ENCODE data around the gene SLC35F1. TPM values are rescaled to one million over a fixed set of nuclear protein-coding genes. Genes with fewer than 3 reads are reported as not detected.

Gene SLC35F1
- total RNA-seq, 5 donors from 2014 or later (not counting 1 experiment from before 2014, with no cell fraction given), result not detected

DNA sequence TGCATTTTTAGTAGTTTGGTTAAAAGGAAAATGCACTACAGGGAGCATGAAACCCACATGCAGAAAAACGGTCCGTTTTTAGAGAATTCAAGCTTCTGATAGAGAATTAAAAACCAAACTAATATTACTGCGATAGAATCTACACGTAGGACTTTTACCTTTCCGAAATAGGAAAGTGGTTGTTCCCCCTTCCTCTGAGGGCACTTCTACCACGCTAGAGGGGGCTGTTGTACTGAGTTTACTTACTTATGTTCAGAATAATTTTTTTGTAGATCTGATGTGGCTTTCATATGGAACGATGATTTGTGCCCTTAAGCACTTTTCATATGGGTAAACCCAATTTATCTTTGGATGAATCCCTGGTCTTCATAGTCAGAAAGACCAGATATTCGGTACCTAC lies 376.7 kb downstream of the SLC35F1 start:
- Mint-ChIP-seq H3K36me3 (no peaks in the 10 kb centered on the region), H3K4me3 (no peak overlapping the region), H3K27ac (no peak overlapping the region), H3K27me3 (peaks cover 10 to 17% of the 10 kb centered on the region in 2 donors), H3K4me1 (peaks cover 0 to 2% (median 0%) of the 10 kb centered on the region in 3 donors), H3K9me3 (no peaks in the 10 kb centered on the region)
- no peaks in the 10 kb centered on the region for H3K4me1 ChIP-seq (ENCODE audit: control insufficient read depth in 1 of 2, extremely low read depth in 1 of 2, insufficient read depth in 2 of 2, low read length in 2 of 2)
- ATAC-seq (replicated peaks in 1 of 4) (peak; percentile 39 to 64 (median 55)), DNase-seq (peak in 33 of 35 experiments; percentile 6 to 74 (median 30))
- no peaks in the 10 kb centered on the region for H3K36me3 ChIP-seq (ENCODE audit: control insufficient read depth in 2 of 2, extremely low read depth in 1 of 2, insufficient read depth in 1 of 2, low read length in 1 of 2)
- H3K27ac ChIP-seq (ENCODE audit: low read length), result no peak overlapping the region
- POLR2A ChIA-PET, result no interaction called here
- no peak overlapping the region for H3K4me3 ChIP-seq (ENCODE audit: control insufficient read depth in 1 of 2, extremely low read depth in 1 of 2, low read length in 1 of 2)
- CTCF ChIA-PET, result interaction anchor here (1.0 to 2.3 kb wide), 8 partner anchors 9 to 827 kb away, joined by 3 to 11 read pairs (median 4); no protein-coding TSS in a partner anchor
- H3K27me3 ChIP-seq (replicated peaks in 1 of 2; ENCODE audit: control insufficient read depth in 2 of 2, extremely low read depth in 1 of 2, insufficient read depth in 2 of 2, low read length in 1 of 2), result no peaks in the 10 kb centered on the region
- no peaks in the 10 kb centered on the region for H3K9me3 ChIP-seq
- no CpG with 5 or more reads among the region's 8 CpGs for WGBS (ENCODE audit: insufficient coverage)

GRCh38 chr6:118284736-118285360 lies 377.8 kb downstream of the SLC35F1 start:
- H3K27ac ChIP-seq (ENCODE audit: low read length), result no peak overlapping the region
- CTCF ChIA-PET, result interaction anchor here (0.6 to 2.7 kb wide), 6 partner anchors 10 to 845 kb away, joined by 3 to 13 read pairs (median 4); no protein-coding TSS in a partner anchor
- POLR2A ChIA-PET, result interaction anchor here in 1 of 2 donors (0.6 kb wide), 1 partner anchor 618 kb away, joined by 3 read pairs; no protein-coding TSS in a partner anchor
- DNase-seq, result no peak
- H3K27me3 ChIP-seq (replicated peaks in 1 of 2; ENCODE audit: control insufficient read depth in 2 of 2, extremely low read depth in 1 of 2, insufficient read depth in 2 of 2, low read length in 1 of 2), result no peaks in the 10 kb centered on the region
- no peaks in the 10 kb centered on the region for H3K9me3 Mint-ChIP-seq
- no peak overlapping the region for H3K27ac Mint-ChIP-seq
- peaks cover 0 to 2% (median 0%) of the 10 kb centered on the region in 3 donors for H3K4me1 Mint-ChIP-seq
- peaks cover 10 to 18% of the 10 kb centered on the region in 2 donors for H3K27me3 Mint-ChIP-seq
- H3K4me3 ChIP-seq (ENCODE audit: control insufficient read depth in 1 of 2, extremely low read depth in 1 of 2, low read length in 1 of 2), result no peak overlapping the region
- H3K4me3 Mint-ChIP-seq, result no peak overlapping the region
- WGBS (ENCODE audit: insufficient coverage), result no CpG with 5 or more reads among the region's 5 CpGs
- no peaks in the 10 kb centered on the region for H3K36me3 Mint-ChIP-seq
- no peaks in the 10 kb centered on the region for H3K36me3 ChIP-seq (ENCODE audit: control insufficient read depth in 2 of 2, extremely low read depth in 1 of 2, insufficient read depth in 1 of 2, low read length in 1 of 2)
- H3K9me3 ChIP-seq, result no peaks in the 10 kb centered on the region
- no peak for ATAC-seq (replicated peaks in 1 of 4)
- no peaks in the 10 kb centered on the region for H3K4me1 ChIP-seq (ENCODE audit: control insufficient read depth in 1 of 2, extremely low read depth in 1 of 2, insufficient read depth in 2 of 2, low read length in 2 of 2)

GRCh38 chr6:118285791-118286190 lies 378.7 kb downstream of the SLC35F1 start:
- CTCF ChIA-PET, result interaction anchor here (0.5 to 2.7 kb wide), 5 partner anchors 279 to 1366 kb away, joined by 3 to 13 read pairs (median 5); no protein-coding TSS in a partner anchor
- H3K9me3 ChIP-seq, result no peaks in the 10 kb centered on the region

DNA sequence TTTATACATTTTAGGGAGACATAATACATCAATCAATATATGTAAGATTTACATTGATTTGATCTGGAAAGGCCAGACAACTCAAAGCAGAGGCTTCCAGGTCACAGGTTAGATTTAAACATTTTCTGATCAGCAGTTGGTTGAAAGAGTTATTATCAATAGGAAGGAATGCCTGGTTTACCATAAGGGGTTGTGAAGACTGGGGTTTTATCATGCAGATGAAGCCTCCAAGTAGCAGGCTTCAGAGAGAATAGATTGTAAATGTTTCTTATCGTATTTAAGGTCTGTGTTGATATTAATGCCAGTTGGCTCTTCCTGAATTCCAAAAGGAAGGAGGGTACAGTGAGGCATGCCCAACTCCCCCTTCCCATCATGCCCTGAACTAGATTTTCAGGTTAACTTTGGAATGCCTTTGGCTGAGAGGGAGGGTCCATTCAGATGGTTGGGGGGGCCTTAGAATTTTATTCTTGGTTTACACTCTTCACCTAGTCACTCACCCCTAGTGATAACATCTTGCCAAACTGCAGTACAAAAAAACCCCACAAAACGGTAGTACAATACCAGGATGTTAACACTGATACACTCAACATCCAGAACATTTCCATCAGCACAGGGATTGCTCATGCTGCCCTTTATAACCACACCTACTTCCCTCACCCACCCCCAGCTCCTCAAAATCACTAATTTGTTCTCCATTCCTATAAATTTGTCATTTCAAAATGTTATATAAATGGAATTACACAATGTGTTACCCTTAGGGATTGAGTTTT lies 381.5 kb downstream of the SLC35F1 start:
- Histone ChIP-seq H3K27ac (ENCODE audit: low read length) (no peak overlapping the region), H3K9me3 (no peaks in the 10 kb centered on the region), H3K36me3 (ENCODE audit: control insufficient read depth in 2 of 2, extremely low read depth in 1 of 2, insufficient read depth in 1 of 2, low read length in 1 of 2) (no peaks in the 10 kb centered on the region), H3K27me3 (replicated peaks in 1 of 2; ENCODE audit: control insufficient read depth in 2 of 2, extremely low read depth in 1 of 2, insufficient read depth in 2 of 2, low read length in 1 of 2) (no peaks in the 10 kb centered on the region), H3K4me3 (ENCODE audit: control insufficient read depth in 1 of 2, extremely low read depth in 1 of 2, low read length in 1 of 2) (no peak overlapping the region), H3K4me1 (ENCODE audit: control insufficient read depth in 1 of 2, extremely low read depth in 1 of 2, insufficient read depth in 2 of 2, low read length in 2 of 2) (no peaks in the 10 kb centered on the region)
- ChIA-PET POLR2A (no interaction called here), CTCF (interaction anchor here in 1 of 2 donors (1.0 kb wide), 1 partner anchor 822 kb away, joined by 3 read pairs; no protein-coding TSS in a partner anchor)
- H3K27me3 Mint-ChIP-seq, result peaks cover 5 to 6% of the 10 kb centered on the region in 2 donors
- H3K4me1 Mint-ChIP-seq, result peaks cover 0 to 2% (median 0%) of the 10 kb centered on the region in 3 donors
- DNase-seq (no peak), ATAC-seq (replicated peaks in 1 of 4) (no peak)
- 17% methylated on average over 1 of the region's 2 CpGs for WGBS (ENCODE audit: insufficient coverage)
- H3K4me3 Mint-ChIP-seq, result no peak overlapping the region
- H3K9me3 Mint-ChIP-seq, result no peaks in the 10 kb centered on the region
- H3K27ac Mint-ChIP-seq, result no peak overlapping the region
- no peaks in the 10 kb centered on the region for H3K36me3 Mint-ChIP-seq

More at GRCh38 chr6:118285791-118286190, 378.7 kb downstream of the SLC35F1 start:
- DNase-seq (no peak), ATAC-seq (replicated peaks in 1 of 4) (no peak)
- POLR2A ChIA-PET, result no interaction called here
- Mint-ChIP-seq H3K36me3 (no peaks in the 10 kb centered on the region), H3K4me3 (no peak overlapping the region), H3K27ac (no peak overlapping the region), H3K4me1 (peaks cover 0 to 2% (median 0%) of the 10 kb centered on the region in 3 donors), H3K9me3 (no peaks in the 10 kb centered on the region), H3K27me3 (peaks cover 10 to 18% of the 10 kb centered on the region in 2 donors)
- WGBS (ENCODE audit: insufficient coverage), result no CpG with 5 or more reads among the region's 1 CpG
- H3K36me3 ChIP-seq (ENCODE audit: control insufficient read depth in 2 of 2, extremely low read depth in 1 of 2, insufficient read depth in 1 of 2, low read length in 1 of 2), result no peaks in the 10 kb centered on the region
- no peak overlapping the region for H3K4me3 ChIP-seq (ENCODE audit: control insufficient read depth in 1 of 2, extremely low read depth in 1 of 2, low read length in 1 of 2)
- H3K27ac ChIP-seq (ENCODE audit: low read length), result no peak overlapping the region
- no peaks in the 10 kb centered on the region for H3K4me1 ChIP-seq (ENCODE audit: control insufficient read depth in 1 of 2, extremely low read depth in 1 of 2, insufficient read depth in 2 of 2, low read length in 2 of 2)
- H3K27me3 ChIP-seq (replicated peaks in 1 of 2; ENCODE audit: control insufficient read depth in 2 of 2, extremely low read depth in 1 of 2, insufficient read depth in 2 of 2, low read length in 1 of 2), result no peaks in the 10 kb centered on the region

DNA sequence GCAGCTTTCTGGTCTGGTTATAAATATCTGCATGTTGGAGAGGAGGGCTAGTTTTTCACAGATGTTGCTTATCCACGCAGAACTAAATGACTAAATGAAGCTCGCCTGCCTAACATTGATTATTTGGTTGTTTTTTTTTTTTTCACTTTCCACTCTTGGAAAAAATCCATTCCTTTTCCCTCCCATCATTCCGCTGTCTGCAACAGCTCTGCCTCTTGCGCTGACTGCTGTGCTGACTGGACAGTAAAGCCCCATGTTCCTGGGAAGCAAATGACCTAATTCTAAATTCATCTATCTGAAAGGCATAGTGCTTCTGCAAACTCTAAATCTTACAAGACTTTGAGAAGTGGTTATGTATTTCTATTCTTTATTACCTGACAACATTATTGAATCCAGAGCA lies 385.5 kb downstream of the SLC35F1 start:
- Histone ChIP-seq H3K9me3 (no peaks in the 10 kb centered on the region), H3K4me3 (ENCODE audit: control insufficient read depth in 1 of 2, extremely low read depth in 1 of 2, low read length in 1 of 2) (no peak overlapping the region), H3K4me1 (ENCODE audit: control insufficient read depth in 1 of 2, extremely low read depth in 1 of 2, insufficient read depth in 2 of 2, low read length in 2 of 2) (no peaks in the 10 kb centered on the region), H3K36me3 (ENCODE audit: control insufficient read depth in 2 of 2, extremely low read depth in 1 of 2, insufficient read depth in 1 of 2, low read length in 1 of 2) (no peaks in the 10 kb centered on the region), H3K27ac (ENCODE audit: low read length) (no peak overlapping the region), H3K27me3 (replicated peaks in 1 of 2; ENCODE audit: control insufficient read depth in 2 of 2, extremely low read depth in 1 of 2, insufficient read depth in 2 of 2, low read length in 1 of 2) (no peaks in the 10 kb centered on the region)
- ChIA-PET POLR2A (no interaction called here), CTCF (interaction anchor here in 1 of 2 donors (0.6 to 0.9 kb wide), 2 partner anchors 11 to 34 kb away, joined by 3 read pairs; no protein-coding TSS in a partner anchor)
- no CpG with 5 or more reads among the region's 4 CpGs for WGBS (ENCODE audit: insufficient coverage)
- DNase-seq (no peak), ATAC-seq (replicated peaks in 1 of 4) (no peak)
- no peak overlapping the region for H3K4me3 Mint-ChIP-seq
- no peaks in the 10 kb centered on the region for H3K9me3 Mint-ChIP-seq
- no peaks in the 10 kb centered on the region for H3K4me1 Mint-ChIP-seq
- H3K27me3 Mint-ChIP-seq, result peaks cover 11 to 16% of the 10 kb centered on the region in 2 donors
- no peaks in the 10 kb centered on the region for H3K36me3 Mint-ChIP-seq
- no peak overlapping the region for H3K27ac Mint-ChIP-seq

DNA sequence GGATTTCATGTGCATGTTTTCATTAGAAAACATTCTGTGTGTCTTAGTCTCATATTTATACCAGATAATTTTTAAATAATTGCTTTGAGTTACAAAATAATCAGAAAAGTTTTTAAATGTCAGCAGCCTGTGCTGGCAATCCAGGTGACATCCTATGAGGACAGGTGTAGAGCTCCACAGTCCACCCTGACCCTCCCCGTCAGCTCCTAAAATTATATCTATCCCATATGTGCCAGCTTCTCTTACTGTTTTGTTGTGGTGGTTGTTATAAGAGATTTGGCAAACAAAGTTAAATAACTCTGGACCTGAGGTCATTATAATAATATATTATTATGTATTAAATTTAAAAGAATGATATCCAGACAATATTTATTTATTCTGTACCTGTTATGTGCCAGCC lies 387.8 kb downstream of the SLC35F1 start:
- DNase-seq, result no peak
- Mint-ChIP-seq H3K36me3 (no peaks in the 10 kb centered on the region), H3K4me3 (no peak overlapping the region), H3K9me3 (no peaks in the 10 kb centered on the region), H3K4me1 (no peaks in the 10 kb centered on the region), H3K27me3 (peaks cover 12 to 17% of the 10 kb centered on the region in 2 donors), H3K27ac (no peak overlapping the region)
- Histone ChIP-seq H3K36me3 (ENCODE audit: control insufficient read depth in 2 of 2, extremely low read depth in 1 of 2, insufficient read depth in 1 of 2, low read length in 1 of 2) (no peaks in the 10 kb centered on the region), H3K9me3 (no peaks in the 10 kb centered on the region), H3K27me3 (replicated peaks in 1 of 2; ENCODE audit: control insufficient read depth in 2 of 2, extremely low read depth in 1 of 2, insufficient read depth in 2 of 2, low read length in 1 of 2) (no peaks in the 10 kb centered on the region), H3K4me1 (ENCODE audit: control insufficient read depth in 1 of 2, extremely low read depth in 1 of 2, insufficient read depth in 2 of 2, low read length in 2 of 2) (no peaks in the 10 kb centered on the region), H3K4me3 (ENCODE audit: control insufficient read depth in 1 of 2, extremely low read depth in 1 of 2, low read length in 1 of 2) (no peak overlapping the region), H3K27ac (ENCODE audit: low read length) (no peak overlapping the region)
- WGBS (ENCODE audit: insufficient coverage), result no CpG with 5 or more reads among the region's 1 CpG
- CTCF ChIA-PET, result no interaction called here
- POLR2A ChIA-PET, result no interaction called here
- no peak for ATAC-seq (replicated peaks in 1 of 4)
